PC-9 (cell line): ENCODE measurements around the gene DSPP.

ENCODE experiments used
- EZH2 ChIP-seq: fragments of 200-600 bp; sonication (generic); IDR thresholded peaks from 2 replicates; pipeline ENCODE4 v1.8.0; 2017; ENCODE audit warnings: antibody characterized with exemption, low read depth
- TF ChIP-seq, protein P1 (sequence below): fragments of 200-600 bp; sonication (generic); conservative IDR thresholded peaks from 2 replicates; pipeline ENCODE4 v1.6.1; 2017; ENCODE audit warnings: mixed run types, antibody characterized with exemption, mild to moderate bottlenecking, moderate library complexity

DNA sequence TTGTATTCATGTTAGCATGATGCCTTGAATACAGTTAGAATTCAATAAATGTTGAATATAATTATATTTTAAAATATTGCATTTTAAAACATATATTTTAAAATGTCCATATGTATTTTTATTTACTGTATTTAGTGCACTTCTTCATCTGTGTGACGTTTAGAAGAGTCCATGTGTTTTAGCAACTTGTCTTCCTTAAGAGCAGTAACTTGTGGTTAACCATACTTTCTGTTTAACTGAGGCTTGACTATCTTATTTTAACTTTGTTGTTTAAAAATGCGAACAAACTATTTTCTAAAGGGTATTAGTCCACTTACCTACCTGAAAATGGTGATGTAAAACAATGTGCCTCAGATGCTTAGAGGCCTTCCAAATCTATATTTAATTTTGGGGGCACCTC, 42.6 kb downstream of the DSPP start:
- TF ChIP-seq, protein P1, sequence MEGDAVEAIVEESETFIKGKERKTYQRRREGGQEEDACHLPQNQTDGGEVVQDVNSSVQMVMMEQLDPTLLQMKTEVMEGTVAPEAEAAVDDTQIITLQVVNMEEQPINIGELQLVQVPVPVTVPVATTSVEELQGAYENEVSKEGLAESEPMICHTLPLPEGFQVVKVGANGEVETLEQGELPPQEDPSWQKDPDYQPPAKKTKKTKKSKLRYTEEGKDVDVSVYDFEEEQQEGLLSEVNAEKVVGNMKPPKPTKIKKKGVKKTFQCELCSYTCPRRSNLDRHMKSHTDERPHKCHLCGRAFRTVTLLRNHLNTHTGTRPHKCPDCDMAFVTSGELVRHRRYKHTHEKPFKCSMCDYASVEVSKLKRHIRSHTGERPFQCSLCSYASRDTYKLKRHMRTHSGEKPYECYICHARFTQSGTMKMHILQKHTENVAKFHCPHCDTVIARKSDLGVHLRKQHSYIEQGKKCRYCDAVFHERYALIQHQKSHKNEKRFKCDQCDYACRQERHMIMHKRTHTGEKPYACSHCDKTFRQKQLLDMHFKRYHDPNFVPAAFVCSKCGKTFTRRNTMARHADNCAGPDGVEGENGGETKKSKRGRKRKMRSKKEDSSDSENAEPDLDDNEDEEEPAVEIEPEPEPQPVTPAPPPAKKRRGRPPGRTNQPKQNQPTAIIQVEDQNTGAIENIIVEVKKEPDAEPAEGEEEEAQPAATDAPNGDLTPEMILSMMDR: no peak
- no peak for TF ChIP-seq EZH2
